Islet of Langerhans (tissue), 1 donor: ENCODE measurements around the gene TNNI3K.

ENCODE experiments used
- FAIRE-seq: peaks from one replicate; lab custom pipeline; 2011; peaks lifted over from hg19 to GRCh38; lab: Jason Lieb, UNC

TNNI3K gene

DNA sequence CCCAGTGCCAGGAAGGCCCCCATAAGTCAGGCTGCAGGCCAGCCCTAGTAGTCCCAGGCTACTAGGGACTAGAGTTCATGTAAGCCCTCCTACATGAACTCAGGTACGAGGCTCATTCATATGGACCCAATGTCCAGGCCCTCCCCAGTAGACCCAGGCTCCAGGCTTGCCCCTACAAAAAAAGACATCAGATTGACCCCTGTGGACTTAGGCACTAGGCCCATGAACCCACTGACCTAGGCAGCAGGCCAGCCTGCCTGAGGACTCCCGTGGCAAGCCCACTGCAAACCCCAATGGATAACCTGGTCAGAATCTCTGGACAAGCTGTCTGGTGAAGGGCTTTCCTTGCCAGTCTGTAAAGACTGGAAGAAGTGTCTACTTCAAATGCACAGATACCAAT lies 51.2 kb downstream of the TNNI3K start:
- no peak for FAIRE-seq

DNA sequence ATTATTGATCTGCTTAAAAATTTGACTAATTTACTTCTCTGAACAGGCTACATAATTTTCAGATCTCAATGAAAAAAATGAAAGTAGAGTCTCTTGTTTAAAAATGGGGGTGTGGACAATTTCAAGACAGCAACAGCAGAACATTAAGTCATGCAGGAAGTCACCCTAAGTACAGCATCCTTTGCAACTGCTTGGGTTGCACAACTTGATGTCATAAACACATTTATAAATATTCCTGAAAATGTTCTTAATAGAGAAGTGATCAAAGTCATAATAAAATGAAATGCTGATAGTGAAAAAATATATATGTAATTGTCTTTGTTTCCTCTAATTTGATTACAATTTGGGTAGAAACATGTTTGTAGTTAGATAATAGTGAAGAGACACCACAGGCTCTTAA lies 79.3 kb downstream of the TNNI3K start:
- no peak for FAIRE-seq

DNA sequence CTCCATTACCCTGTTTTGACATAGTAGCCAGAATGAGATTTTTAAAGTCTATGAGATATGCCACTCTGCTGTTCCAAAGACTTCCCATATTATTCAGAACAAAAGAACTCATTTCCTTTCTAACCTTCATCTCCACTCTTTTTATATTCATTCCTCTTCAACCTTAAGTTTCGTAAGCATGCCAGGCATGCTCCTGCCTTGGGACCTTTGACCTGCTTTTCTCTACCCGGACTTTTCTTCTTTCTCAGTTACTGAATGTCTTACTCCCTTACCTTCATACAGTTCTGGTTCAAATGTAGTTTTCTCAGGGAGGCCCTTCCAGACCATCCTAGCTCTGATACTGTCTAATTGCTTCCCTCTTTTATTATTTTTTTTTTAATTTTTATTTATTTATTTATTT lies 81.1 kb downstream of the TNNI3K start:
- no peak for FAIRE-seq

DNA sequence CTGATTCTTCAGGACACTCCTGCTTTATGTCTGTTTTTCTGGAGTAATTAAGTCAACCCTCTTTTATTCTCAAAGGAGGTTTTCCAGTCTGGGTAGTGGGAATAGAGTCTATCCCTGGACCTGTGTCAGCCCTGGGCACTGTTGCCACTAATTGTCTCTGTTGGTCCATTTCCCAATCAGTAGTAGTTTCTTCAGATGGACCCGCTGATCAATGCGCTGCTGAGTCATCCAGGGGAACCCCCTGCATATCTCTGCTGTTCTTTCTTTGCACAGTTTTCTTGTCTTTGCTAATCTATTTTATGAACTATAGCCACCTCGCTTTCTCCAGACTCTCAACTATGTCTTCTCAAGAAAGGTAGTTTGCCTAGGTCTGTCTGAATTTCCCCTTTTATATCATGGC lies 82.5 kb downstream of the TNNI3K start:
- no peak for FAIRE-seq

DNA sequence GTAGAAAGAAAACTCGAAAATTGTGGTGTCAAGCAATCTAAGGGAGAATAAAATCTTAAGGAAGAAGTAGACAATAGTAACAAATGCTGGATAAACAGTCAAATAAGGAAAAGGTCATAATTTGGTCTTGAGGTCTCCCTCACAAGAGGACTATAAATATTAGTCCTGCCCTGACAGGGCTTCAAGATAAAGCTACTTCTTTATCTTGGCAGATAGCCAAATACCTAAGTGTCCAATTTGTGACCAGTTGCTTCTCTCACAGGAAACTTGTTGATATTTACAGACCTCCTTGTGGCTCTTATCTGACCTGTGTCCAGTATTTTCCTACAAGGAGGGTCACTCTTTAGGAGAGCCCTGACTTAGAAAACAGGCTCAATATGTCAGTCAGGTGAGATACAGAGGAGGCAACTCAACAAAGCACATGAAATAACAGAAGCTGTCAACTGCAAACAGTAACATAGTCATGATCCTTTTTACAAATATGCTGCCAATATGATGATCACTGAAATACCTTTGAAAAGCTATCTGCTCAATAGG lies 88.8 kb downstream of the TNNI3K start:
- no peak for FAIRE-seq

DNA sequence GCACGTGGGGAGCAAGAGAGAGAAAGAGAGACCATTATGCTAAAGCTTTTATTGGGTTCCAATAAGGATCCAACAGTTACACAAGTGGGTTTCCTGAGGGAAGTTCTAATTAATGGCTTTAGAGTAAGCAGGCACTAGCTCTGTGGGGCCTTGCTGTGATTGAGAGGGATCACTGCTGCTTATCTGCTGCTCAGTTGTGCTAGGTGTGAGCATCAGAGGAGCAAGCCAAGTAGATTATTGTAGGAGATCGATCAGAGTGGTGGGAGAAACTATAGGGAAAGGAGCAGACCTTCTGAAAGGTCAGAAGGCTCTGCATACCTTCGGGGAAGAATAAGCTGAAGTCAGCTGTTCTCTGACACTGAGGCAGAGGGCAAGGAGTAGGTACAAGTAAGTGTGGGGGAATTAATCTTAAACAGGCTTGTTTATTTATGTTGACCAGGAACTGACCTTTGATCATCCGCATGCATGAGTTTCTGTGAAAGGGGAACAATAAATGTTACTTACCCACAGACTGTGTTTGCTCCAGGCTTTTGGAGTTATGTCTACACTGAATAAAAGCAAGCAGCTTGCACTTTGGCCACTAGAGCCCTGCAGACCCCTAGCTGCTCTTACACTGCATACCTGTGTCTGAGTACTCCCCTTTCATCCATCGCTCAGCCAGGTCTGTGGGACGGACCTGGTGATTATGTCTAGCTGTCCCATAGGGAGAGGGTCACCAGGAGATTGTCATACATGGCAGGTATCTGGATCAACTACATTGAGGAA lies 89.7 kb downstream of the TNNI3K start:
- FAIRE-seq, result no peak

DNA sequence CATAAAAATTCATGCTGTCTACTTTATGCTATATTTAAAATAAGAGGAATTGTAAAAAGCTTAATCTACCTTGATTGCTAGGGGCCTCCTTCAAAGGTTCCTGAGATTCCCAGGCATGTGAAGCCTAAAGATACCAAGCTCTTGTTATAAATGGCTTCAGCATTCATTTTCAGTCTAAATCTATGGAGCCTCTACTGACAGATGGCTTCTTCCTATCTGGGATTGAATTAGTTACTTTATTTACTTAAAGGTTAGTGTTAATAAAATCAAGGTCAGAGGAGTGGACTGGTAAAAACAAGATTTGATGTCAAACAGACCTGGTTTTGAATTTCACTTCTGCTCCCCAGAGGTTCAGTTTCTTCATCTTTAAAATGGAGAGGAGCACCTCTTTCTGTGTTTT lies 93.7 kb downstream of the TNNI3K start:
- no peak for FAIRE-seq

DNA sequence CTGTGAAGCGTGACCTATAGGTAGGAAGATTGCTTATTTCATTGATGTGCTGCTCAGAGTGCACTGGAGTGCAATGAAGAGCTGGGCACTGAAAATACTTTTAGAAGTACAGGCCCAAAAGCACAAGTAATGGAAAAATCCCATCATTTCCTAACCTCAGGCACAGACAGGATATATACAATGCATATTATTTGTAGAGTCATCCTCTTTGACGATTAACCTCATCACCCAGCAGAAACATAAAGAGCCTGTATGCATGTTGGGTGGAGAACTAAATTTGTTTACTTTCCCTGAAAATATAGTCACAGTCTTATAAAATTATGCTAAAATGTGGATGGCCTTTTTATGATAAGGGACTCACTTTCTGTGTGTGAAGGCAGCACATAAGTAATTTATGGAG lies 98.1 kb downstream of the TNNI3K start:
- no peak for FAIRE-seq

DNA sequence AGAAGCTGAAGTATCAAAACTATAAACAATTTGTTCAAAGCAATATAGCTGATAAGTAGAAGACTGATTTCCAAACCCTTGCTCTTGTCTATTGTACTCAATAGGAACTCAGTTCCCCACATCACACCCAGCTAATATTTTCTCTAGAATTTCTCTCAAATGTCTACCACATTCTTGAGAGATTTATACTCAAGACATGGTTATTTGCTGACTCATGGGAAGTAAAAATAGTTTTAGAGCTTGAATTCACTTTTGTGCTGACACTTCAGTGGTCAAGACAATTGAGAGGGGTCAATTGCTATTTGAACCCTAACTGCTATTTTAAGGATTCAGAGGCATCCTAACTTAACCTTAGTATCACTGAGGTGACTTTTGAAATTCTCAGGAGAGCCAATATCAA lies 99.0 kb downstream of the TNNI3K start:
- FAIRE-seq, result no peak

DNA sequence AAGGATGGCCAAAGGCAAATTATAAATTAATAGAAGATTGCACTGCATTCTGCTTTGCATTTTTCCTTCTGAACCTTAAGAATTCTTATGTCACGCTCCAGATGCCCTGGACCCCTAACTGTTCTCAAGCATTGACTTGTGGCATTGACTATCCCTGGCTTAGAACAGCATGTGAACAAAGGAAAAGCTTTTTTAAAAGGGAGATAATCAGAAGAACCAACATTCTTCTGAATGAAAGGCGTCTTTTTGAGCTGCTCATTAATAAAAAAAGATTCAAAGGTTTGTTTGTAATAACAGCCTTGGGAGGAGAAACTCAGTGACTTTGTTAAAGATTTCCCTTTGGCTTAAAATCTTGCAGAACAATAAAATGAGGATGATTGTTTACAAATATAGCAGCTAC lies 105.5 kb downstream of the TNNI3K start:
- FAIRE-seq, result no peak

DNA sequence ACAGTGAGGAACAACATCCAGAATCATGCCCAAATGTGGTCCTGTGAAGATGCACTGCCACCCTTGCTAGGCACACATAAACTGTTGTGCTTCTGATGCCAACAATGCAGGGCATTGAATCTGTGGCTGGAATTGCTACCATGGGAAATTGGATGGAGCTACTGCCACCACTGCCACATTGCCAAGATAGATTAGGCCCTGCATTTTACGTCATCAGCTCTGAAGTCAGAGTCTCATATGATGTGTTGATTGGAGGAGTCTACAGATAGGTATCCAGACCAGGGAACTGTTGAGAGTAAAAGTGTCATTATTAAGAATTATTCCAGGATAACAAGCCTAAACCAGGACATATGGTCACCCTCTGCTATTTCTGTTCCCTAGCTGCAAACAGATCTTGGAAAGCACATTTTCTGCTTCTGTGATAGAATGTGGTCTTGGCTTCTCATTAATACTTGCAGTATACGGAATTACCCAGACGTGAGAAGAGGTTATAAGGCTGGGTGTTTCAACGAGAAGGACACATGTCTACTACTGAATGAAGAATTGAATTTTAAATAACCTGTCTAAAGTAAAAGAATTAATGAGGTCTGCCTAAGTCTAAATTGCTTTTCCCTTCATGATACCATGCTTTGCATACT lies 106.6 kb downstream of the TNNI3K start:
- FAIRE-seq, result no peak

DNA sequence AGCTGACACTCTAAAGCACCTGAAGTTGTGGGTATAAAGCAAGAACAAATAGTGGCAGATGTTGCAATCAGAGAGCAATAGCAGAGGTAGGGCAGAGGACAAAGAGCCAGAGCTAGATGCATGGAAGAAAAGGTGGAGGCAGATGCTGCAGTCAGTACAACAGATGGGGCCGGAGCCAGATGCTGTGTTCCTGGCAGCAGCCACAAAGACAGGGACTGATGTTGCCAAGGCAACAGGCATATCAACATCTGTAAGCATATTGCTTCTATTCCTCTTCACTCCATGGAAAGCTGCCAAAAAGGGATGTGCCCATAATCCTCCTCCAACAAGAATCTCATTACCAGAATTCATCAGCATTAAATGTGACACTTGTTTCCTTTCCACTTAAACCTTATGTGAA lies 108.0 kb downstream of the TNNI3K start:
- FAIRE-seq, result peak; percentile 92

DNA sequence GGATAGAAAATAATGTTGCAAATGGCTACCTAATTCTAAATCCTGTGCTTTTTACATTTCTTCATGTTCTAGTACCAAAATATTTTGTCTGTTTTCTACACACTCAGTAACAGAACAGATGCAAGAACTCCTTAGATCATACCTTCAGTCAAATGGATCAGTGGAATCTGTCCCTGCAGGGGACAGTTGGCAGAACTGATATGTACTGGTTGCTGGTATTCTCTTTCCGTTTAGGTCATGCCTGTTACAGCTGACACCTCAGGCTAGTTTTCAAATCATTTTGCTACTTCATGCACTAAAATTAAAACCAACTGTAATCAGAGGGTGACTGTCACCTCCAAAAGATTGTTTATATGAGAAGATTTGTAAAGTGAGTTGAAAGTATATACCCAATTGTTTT lies 109.2 kb downstream of the TNNI3K start:
- FAIRE-seq, result no peak

DNA sequence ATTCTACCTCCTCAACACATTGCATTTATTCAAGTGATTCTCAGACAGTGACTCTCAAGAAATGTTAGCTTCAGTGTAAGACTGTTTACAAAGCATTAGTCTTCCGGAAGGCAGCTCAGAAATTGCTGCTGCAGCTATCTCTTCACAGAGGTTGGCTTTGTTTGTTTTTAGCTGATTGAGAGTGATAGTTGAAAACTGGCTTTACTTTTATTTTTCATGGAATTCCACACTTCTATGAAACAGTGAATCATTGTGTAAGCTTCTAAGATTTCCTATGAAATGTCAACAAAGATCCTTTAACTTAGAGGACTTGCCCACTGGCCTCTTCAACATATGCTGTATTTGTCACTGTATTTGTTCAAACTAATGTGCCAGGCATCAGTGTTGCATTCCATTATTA lies 121.3 kb downstream of the TNNI3K start:
- no peak for FAIRE-seq

DNA sequence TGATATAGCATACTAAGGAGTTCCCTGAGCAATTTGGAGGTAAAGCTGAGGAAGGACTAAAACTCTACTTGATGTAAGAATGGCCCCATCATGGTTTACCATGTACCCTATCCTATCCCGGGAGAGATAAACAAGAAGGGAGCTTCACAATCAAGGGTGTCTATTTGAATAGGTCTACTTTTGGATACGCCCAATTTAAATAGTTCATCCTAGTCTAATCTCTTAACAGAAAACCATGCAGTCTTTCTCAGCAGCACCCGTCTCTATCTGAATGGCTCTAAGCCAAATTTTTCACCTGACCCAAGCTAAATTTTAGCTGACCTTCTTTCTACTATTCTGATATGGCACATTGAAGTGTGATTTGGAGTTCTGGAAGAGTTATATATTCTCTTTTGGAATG lies 122.0 kb downstream of the TNNI3K start:
- no peak for FAIRE-seq

DNA sequence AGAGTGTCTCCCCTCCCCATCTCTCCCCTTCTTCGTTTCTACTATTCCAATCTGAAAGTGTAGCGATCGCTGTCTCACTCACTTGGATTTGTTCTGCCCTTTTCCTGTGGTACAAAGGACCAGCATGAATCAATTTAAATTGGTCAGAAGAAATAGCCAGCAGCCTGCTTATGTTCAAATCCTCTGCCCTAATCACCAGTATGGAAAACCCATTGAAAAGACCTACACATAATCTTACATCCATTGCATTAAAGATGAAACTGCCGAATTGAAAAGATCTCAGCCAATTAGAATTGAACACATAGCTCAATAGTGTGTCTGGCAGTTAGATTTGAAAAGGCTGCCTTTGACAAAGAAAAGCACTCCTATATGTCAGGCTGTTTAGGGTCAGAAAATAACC lies 122.6 kb downstream of the TNNI3K start:
- no peak for FAIRE-seq

DNA sequence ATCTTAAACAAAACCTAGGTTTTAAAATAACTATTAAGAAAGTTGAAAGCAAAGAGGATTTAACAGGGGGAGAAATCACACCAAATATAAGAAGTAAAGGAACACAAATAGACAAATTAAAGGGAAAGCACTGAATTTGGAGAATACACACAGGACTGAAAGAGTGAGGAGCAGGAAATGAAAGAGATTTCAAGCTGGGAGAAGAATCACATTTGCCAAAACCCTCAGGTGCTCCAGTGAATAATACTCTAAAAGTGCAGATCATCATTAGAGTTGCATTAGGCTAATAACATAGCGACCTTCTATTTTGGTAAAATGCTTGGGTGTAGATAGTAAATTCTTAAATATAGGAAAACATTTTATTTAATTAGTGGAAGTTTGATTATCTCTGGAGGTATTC lies 127.5 kb downstream of the TNNI3K start:
- FAIRE-seq, result no peak

DNA sequence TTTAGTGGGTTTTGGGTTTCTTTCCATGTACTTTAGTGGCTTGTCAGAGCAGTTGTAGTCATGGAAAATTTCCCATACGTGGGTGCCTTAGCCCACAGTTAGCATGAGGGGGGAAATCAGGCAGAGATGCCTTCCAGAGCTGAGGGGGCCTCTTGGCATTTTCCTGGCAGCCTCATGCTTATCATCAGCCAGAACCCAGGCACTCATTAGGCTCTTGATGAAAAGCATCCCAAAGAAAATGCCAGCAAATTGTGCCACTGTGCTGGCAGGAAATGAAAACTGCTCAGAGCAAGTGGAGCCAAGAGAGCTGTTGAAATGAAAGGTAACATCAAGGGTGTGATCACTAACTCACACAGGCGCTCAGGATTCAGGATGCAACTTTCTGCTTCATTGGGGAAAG lies 128.0 kb downstream of the TNNI3K start:
- no peak for FAIRE-seq

DNA sequence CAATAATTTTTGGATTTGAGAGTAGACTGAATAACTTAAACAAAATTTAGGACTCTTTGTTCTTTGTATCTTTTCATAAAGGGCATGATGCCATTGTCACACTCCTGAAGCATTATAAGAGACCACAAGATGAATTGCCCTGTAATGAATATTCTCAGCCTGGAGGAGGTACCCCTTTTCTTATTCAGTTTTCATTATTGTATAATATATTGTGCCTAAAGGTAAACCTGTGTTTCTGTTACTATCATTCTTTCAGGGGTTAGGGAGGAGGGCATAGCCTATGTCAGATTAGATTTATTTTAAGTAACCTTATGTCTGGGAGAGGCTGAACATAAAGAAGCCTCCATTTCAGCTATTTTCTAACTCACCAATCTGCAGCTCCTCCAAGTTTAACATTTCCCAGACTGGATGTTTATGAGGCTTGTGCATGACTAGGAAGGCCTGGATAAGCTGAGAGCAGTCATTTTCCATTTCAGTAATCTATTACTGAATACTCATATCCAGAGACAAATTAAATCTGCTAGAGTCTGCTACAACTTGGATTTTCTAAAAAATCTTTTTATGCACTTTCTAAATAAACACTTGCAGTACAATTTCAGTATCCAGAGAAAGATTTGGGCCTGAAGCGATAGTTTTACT lies 132.1 kb downstream of the TNNI3K start:
- FAIRE-seq, result no peak

DNA sequence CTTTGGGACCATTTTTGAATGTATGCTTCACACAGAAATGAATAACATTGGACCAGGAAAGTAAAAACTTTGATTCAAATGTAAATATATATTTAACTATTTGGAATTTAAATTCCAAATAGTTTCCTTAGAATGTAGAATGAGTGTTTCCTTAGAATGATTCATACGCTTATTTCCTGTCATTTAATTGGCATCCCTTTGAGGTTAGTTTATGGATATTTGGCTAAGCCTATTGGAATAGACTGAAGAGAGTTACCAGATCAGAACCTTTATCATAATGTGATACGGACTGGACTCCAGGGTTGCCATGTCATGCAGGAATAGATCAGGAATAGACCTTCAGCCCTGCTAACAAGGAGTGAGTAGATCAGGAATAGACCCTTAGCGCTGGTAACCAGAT lies 133.1 kb downstream of the TNNI3K start:
- no peak for FAIRE-seq

DNA sequence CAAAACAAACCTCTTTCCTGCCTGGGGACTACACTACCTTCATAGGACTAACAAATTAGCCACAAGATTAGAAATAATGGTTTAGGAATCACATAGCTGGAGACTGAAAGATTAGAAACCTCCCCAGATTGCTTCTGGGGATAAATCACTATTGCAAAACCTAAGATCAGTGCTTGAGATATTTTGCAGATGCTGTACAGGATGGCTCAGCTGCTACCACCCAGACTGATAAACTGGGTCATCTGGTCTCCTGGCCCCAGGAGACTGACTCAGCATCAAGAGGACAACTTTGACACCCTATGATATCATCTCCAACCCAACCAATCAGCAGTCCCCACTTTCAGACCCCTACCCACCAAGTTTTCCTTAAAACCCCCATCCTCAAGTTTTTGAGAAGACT lies 140.2 kb downstream of the TNNI3K start:
- no peak for FAIRE-seq

DNA sequence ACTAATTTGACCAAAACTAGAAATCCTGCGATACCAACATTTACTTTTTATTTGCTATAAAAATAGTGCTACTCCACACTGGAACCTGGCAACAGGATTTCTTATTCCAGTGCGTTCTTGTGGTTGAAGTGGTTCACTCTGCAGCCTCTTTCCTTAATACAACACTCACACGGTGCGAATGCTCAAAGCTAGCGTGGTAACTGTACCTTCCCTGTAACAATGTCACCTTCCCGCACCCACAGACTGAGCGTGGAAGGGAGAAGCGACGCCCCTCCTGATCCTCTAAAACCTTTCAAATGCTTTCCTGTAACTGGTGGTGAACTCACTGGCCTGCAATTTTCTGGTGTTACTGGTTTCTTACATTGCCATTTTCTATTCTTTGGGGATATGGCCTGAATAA lies 145.1 kb downstream of the TNNI3K start:
- no peak for FAIRE-seq

DNA sequence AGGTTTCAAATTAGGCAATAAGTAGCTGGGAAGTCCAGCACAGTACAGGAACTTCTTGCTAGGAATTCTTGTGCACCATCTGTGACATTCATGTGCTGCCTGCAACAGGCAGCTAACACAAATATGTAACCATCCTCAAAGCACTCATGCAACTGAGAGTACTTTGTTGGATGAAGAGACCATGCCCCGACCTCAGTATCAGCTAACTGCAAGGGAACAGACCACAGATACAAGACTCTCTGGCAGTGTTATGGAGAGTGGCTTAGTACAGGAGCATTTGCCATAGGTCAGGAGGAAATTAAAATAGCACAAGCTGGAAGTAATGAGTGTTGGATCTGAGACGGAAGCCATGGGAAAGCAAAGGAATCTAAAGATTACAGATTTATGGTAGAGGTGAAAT lies 153.7 kb downstream of the TNNI3K start:
- no peak for FAIRE-seq

DNA sequence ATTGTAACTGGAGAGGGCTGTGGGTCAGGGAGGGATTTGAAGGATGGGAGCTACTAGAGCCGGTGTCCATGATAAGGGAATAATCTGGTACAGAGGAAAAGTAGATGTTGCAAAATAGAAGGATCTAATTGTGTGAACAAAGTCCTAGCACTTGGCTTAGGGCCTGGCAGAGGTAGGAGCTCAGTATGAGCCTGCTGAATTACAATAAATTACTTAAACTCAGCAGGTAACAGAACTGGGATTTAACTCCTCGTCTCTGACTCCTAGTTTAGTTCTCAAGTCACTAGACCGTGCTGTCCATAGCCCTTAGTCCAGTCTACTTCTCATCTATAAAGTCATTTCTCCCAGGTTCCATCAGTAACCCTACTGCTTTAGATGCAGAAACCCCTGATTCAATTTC lies 157.0 kb downstream of the TNNI3K start:
- FAIRE-seq, result no peak
